Adrenal gland (tissue), 5 donors: ENCODE results near the gene PTPN20.

ENCODE experiments used
- POLR2A ChIP-seq, 2 donors: fragments of 450-650 bp; IDR thresholded peaks; one replicate each; pipeline ENCODE4 v1.6.1; 2017; ENCODE audit warnings: antibody characterized with exemption in 2 of 2, mild to moderate bottlenecking in 2 of 2, moderate library complexity in 1 of 2
- TF ChIP-seq, protein P1 (sequence below), 6 experiments: fragments of 450-650 bp in 4 of 6; fragments of 200-600 bp in 2 of 6; sonication (generic) in 1 of 6; IDR thresholded peaks; 1 replicate in 5 of 6; 2 replicates in 1 of 6; pipeline versions ENCODE4 v1.5.1 to v1.8.0; 2016 to 2021; ENCODE audit warnings: antibody characterized with exemption in 6 of 6, mild to moderate bottlenecking in 2 of 6, moderate library complexity in 1 of 6
- donor health status: DM: no; HTN: no; CAD: no.

DNA sequence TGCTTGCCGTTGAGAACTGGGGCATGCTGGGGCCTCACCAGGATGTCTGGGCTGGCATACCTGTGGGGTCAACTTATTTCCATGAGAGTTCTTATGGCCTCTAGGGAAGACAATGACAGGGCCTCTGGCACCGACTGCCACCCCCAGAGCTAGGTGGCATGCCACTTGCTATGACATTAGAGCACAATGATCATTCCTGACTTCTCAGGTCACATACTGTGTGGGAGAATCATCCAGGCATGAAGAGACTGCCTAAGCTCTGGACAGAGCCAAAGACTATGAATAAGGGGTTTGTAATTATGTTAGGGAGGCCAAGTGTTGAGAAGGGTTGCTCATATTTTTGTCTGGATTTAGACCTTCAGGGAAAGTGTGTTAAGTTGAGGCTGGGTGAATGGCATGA is 97.5 kb downstream of the PTPN20 start:
- TF ChIP-seq, protein P1, sequence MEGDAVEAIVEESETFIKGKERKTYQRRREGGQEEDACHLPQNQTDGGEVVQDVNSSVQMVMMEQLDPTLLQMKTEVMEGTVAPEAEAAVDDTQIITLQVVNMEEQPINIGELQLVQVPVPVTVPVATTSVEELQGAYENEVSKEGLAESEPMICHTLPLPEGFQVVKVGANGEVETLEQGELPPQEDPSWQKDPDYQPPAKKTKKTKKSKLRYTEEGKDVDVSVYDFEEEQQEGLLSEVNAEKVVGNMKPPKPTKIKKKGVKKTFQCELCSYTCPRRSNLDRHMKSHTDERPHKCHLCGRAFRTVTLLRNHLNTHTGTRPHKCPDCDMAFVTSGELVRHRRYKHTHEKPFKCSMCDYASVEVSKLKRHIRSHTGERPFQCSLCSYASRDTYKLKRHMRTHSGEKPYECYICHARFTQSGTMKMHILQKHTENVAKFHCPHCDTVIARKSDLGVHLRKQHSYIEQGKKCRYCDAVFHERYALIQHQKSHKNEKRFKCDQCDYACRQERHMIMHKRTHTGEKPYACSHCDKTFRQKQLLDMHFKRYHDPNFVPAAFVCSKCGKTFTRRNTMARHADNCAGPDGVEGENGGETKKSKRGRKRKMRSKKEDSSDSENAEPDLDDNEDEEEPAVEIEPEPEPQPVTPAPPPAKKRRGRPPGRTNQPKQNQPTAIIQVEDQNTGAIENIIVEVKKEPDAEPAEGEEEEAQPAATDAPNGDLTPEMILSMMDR (IDR thresholded peaks at IDR 0.05): no peak
- TF ChIP-seq POLR2A (IDR thresholded peaks at IDR 0.05): no peak
